ENCODE data around the gene SAMD11. TPM values are rescaled to one million over a fixed set of nuclear protein-coding genes. Genes with fewer than 3 reads are reported as not detected.
A peak's percentile ranks its signal among the peaks of the same experiment; 100 is the strongest.

The SAMD11 gene
- polyA plus RNA-seq, 1 of the 3 experiments (the other 2 are of a cell fraction), result 2.1 TPM

DNA sequence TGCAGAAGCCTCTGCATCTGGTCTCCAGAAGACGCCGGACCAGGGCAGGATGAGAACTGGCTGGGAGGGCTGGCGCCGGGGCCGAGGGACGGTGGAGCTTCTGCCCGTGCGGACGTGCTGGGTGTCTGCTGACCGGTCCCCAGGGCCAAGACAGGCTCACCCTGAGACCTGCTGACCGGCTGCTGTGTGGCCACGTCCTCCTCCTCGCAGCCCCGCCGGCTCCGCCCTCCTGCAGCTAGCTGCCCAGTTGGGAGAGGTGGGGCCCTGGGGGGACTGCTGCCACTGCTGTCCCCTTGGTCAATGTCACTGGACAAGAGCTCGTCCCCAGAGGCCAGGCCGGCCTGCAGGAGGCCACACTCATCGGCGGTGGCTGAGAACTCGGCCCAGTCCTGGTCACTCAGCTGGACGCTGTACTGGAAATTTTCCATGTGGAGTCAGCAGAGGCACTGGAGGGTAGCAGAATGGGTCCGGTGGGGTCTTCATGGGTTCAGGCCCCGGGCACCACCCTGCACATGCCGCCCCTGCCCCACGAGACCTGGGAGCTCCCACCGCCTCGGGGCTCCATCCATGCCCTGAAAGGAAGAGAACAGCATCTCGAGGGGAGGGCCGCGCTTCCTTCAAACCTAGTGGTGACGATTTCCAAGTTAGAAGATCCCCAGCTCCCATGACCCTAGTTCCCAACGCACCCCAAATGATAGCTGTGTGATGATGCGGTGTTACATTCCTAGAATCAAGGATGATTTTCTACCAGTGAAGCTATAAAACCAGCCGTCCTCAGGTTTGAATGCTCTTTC, 57.1 kb downstream of the SAMD11 start:
- TF ChIP-seq SIN3A (IDR thresholded peaks at IDR 0.05; ENCODE audit: borderline replicate concordance, low read depth, low read length) (no peak), USF2 (IDR thresholded peaks at IDR 0.05; ENCODE audit: borderline replicate concordance, low read depth, low read length) (no peak), CHD2 (IDR thresholded peaks at IDR 0.05; ENCODE audit: low read length, partially characterized antibody) (no peak), JUND (IDR thresholded peaks at IDR 0.05) (no peak), RXRA (IDR thresholded peaks at IDR 0.05; ENCODE audit: borderline replicate concordance, low read depth) (no peak), GATA2 (CRISPR knock-in tag; IDR thresholded peaks at IDR 0.05) (no peak)
- no peak overlapping the region; a peak in 1 of 4 replicates for H3K27ac ChIP-seq (ENCODE audit: low read depth in 2 of 2, low read length in 1 of 2)
- no peak overlapping the region for H3K4me2 ChIP-seq
- no peaks in the 10 kb centered on the region for H3K9me2 ChIP-seq
- no peaks in the 10 kb centered on the region for H3K9me3 ChIP-seq
- peak; percentile 73 for DNase-seq
- no peaks in the 10 kb centered on the region for H3K36me3 ChIP-seq (replicated peaks in 1 of 2; ENCODE audit: control insufficient read depth in 1 of 2, insufficient read depth in 2 of 2, low read length in 1 of 2)
- no peaks in the 10 kb centered on the region for H3K79me2 ChIP-seq (ENCODE audit: insufficient read depth)
- ChIA-PET POLR2A (interaction anchor here (0.5 kb wide), 1 partner anchor 160 kb away, joined by 3 read pairs; no protein-coding TSS in a partner anchor), CTCF (interaction anchor here (0.5 to 9.1 kb wide), 19 partner anchors 9 to 311 kb away, joined by 3 to 246 read pairs (median 4); partner anchors contain the start of gene HES4)
- no peak overlapping the region for H3K4me3 ChIP-seq (ENCODE audit: low read depth in 2 of 2, low read length in 1 of 2)
- H2AFZ ChIP-seq (ENCODE audit: low read depth), result no peak overlapping the region
- peaks cover under 1% of the 10 kb centered on the region for H3F3A ChIP-seq (replicated peaks; ENCODE audit: insufficient read depth)
- H3K4me1 ChIP-seq (ENCODE audit: control insufficient read depth in 1 of 2, insufficient read depth in 2 of 2, low read depth in 1 of 2, low read length in 1 of 2), result peaks cover 0 to 16% of the 10 kb centered on the region in 2 experiments; a peak in 1 of 4 replicates
- no peaks in the 10 kb centered on the region for H4K20me1 ChIP-seq (ENCODE audit: insufficient read depth)
- WGBS (ENCODE audit: low lambda C conversion rate), result 70% methylated on average over 3 of the region's 35 CpGs
- no peak overlapping the region for H3K9ac ChIP-seq
- peaks cover 10% of the 10 kb centered on the region; the same call in 1 of the 2 replicates for H3K27me3 ChIP-seq (ENCODE audit: insufficient read depth)

DNA sequence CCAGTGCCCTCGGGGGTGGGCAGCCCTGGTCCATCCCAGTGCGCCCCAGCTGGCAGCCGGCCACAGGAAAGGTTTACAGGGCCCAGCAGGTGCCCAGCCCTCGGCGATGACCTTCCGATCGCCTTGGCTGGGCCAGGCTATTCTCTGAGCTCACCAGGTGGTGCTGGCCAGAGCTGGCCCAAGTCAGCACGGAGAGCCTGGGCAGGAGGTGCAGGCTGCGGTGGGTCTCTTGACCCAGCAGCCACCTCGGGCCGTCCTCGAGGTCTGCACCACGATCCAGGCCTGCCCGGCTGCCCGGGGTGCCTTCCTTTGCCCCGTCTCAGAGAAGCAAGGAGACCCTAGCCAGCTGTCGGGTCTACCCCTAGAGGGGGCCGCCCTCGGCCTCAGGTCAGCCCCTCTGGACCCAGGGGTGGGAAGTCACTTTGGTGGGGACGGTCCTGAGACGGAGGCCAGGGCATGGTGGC, 57.8 kb downstream of the SAMD11 start:
- CTCF ChIA-PET, result interaction anchor here (0.5 to 9.1 kb wide), 16 partner anchors 8 to 311 kb away, joined by 3 to 246 read pairs (median 4); partner anchors contain the start of gene HES4
- H4K20me1 ChIP-seq (ENCODE audit: insufficient read depth), result no peaks in the 10 kb centered on the region
- H3F3A ChIP-seq (replicated peaks; ENCODE audit: insufficient read depth), result no peaks in the 10 kb centered on the region
- H3K4me2 ChIP-seq, result no peak overlapping the region
- H3K36me3 ChIP-seq (replicated peaks in 1 of 2; ENCODE audit: control insufficient read depth in 1 of 2, insufficient read depth in 2 of 2, low read length in 1 of 2), result no peaks in the 10 kb centered on the region
- POLR2A ChIA-PET, result no interaction called here
- no peaks in the 10 kb centered on the region for H3K79me2 ChIP-seq (ENCODE audit: insufficient read depth)
- H2AFZ ChIP-seq (ENCODE audit: low read depth), result no peak overlapping the region
- no peak for DNase-seq
- H3K9me2 ChIP-seq, result no peaks in the 10 kb centered on the region
- H3K4me1 ChIP-seq (ENCODE audit: control insufficient read depth in 1 of 2, insufficient read depth in 2 of 2, low read depth in 1 of 2, low read length in 1 of 2), result peaks cover 0 to 12% of the 10 kb centered on the region in 2 experiments; a peak in 1 of 4 replicates
- no peak overlapping the region for H3K27ac ChIP-seq (ENCODE audit: low read depth in 2 of 2, low read length in 1 of 2)
- TF ChIP-seq USF2 (IDR thresholded peaks at IDR 0.05; ENCODE audit: borderline replicate concordance, low read depth, low read length) (no peak), RFX5 (IDR thresholded peaks at IDR 0.05; ENCODE audit: low read length) (no peak), JUND (IDR thresholded peaks at IDR 0.05) (no peak), SMC3 (IDR thresholded peaks at IDR 0.05; ENCODE audit: low read depth, low read length) (no peak), MXI1 (IDR thresholded peaks at IDR 0.05; ENCODE audit: low read depth, low read length) (no peak), MEF2A (IDR thresholded peaks at IDR 0.05; ENCODE audit: borderline replicate concordance, low read depth) (no peak), GATA2 (CRISPR knock-in tag; IDR thresholded peaks at IDR 0.05) (no peak), TEAD4 (IDR thresholded peaks at IDR 0.05; ENCODE audit: borderline replicate concordance, insufficient read depth) (no peak), TCF12 (IDR thresholded peaks at IDR 0.05) (no peak)
- TF ChIP-seq, protein P1, sequence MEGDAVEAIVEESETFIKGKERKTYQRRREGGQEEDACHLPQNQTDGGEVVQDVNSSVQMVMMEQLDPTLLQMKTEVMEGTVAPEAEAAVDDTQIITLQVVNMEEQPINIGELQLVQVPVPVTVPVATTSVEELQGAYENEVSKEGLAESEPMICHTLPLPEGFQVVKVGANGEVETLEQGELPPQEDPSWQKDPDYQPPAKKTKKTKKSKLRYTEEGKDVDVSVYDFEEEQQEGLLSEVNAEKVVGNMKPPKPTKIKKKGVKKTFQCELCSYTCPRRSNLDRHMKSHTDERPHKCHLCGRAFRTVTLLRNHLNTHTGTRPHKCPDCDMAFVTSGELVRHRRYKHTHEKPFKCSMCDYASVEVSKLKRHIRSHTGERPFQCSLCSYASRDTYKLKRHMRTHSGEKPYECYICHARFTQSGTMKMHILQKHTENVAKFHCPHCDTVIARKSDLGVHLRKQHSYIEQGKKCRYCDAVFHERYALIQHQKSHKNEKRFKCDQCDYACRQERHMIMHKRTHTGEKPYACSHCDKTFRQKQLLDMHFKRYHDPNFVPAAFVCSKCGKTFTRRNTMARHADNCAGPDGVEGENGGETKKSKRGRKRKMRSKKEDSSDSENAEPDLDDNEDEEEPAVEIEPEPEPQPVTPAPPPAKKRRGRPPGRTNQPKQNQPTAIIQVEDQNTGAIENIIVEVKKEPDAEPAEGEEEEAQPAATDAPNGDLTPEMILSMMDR (IDR thresholded peaks at IDR 0.05), result no peak
- no peak overlapping the region for H3K4me3 ChIP-seq (ENCODE audit: low read depth in 2 of 2, low read length in 1 of 2)
- 47% methylated on average over 6 of the region's 21 CpGs for WGBS (ENCODE audit: low lambda C conversion rate)
- peaks cover 13% of the 10 kb centered on the region; the same call in 1 of the 2 replicates for H3K27me3 ChIP-seq (ENCODE audit: insufficient read depth)
- H3K9ac ChIP-seq, result no peak overlapping the region
- H3K9me3 ChIP-seq, result no peaks in the 10 kb centered on the region
